Measurements from ENCODE around the gene CELA2A.
"Not testable (repeated sequence)": the region's sequence is repeated elsewhere in the genome, so short reads cannot be mapped to it uniquely, and the experiment has no call there.

CELA2A gene

DNA sequence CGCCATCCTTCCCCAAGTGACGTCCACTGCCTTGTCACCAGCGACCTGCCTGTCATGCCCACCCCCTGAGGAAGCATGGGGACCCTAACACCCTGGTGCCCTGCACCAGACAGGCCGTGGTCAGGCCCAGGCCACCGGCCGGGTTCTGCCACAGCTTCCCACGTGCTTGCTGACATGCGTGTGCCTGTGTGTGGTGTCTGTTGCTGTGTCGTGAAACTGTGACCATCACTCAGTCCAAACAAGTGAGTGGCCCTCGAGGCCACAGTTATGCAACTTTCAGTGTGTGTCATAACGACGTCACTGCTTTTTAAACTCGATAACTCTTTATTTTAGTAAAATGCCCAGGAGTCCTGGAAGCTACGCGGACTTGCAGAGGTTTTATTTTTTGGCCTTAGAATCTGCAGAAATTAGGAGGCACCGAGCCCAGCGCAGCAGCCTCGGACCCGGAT is 26.8 kb upstream of the CELA2A start:
- in situ Hi-C loops (cut with HindIII; ENCODE audit: low sequenced_read_pairs), result loop anchor here (25.0 kb wide), 1 partner anchor 292 kb away; no protein-coding TSS in a partner anchor
- peak; percentile 77 for DNase-seq (ENCODE audit: low read depth, low spot score)

DNA sequence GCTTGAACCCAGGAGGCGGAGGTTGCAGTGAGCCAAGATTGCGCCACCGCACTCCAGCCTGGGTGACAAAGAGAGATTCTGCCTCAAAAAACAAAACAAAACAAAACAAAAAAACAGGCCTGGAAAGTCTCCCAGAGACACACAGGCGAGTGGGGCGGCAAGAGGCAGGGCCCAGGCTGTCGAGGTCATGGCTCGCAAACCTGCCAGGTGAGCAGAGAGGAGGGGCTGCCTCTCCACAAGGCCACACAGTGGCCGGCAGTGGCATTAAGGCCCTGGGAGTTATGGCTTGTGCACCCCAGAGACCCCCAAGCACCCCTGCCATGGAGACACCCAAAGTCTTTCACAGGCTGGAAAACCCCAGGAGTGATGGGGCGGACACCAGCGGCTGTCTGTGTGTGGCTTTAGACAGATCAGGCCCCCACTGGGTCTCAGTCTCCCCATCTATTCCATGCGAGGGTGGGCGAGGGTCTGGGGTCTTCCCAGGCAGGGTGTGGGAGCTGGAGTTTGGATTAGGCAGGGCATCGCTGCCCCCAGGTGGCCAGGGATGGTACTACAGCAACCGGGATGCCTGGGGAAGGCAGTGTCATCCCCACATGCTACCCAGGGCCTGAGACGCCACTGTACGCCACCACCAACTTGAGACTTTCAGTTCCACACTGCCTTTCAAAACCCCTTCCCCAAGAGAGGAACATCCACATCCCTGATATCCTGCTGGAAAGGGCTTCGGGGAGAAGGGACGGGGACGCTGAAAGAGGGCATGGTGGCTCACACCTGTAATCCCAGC is 25.6 kb upstream of the CELA2A start:
- TF ChIP-seq, protein P1, sequence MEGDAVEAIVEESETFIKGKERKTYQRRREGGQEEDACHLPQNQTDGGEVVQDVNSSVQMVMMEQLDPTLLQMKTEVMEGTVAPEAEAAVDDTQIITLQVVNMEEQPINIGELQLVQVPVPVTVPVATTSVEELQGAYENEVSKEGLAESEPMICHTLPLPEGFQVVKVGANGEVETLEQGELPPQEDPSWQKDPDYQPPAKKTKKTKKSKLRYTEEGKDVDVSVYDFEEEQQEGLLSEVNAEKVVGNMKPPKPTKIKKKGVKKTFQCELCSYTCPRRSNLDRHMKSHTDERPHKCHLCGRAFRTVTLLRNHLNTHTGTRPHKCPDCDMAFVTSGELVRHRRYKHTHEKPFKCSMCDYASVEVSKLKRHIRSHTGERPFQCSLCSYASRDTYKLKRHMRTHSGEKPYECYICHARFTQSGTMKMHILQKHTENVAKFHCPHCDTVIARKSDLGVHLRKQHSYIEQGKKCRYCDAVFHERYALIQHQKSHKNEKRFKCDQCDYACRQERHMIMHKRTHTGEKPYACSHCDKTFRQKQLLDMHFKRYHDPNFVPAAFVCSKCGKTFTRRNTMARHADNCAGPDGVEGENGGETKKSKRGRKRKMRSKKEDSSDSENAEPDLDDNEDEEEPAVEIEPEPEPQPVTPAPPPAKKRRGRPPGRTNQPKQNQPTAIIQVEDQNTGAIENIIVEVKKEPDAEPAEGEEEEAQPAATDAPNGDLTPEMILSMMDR (IDR thresholded peaks at IDR 0.05; ENCODE audit: low read depth, low read length), result peak; percentile 97
- DNase-seq (ENCODE audit: low read depth, low spot score), result no peak
- H3K4me3 ChIP-seq (ENCODE audit: low read depth, low read length), result no peak overlapping the region
- in situ Hi-C loops (cut with HindIII; ENCODE audit: low sequenced_read_pairs), result loop anchor here (25.0 kb wide), 1 partner anchor 294 kb away; no protein-coding TSS in a partner anchor

More for the DNA sequence above, 26.8 kb upstream of the CELA2A start:
- H3K4me3 ChIP-seq (ENCODE audit: low read depth, low read length), result no peak overlapping the region
- TF ChIP-seq, protein P1 (IDR thresholded peaks at IDR 0.05; ENCODE audit: low read depth, low read length), result no peak

DNA sequence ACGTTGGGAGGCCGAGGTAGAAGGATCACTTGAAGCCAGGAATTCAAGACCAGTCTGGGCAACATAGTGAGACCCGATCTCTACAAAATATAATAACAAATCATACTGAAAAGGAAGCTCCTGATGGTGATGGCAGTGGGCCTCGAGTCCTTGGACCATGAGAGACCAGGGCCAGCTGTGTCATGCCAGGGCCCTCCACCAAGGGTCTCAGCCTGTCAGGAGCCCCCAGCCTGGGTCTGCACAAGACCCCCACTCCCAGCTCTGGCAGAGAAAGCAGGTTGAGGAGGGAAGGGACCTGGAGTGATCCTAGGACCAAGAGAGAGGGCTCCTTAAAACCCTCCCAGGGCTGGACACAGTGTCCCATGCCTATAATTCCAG is 25.0 kb upstream of the CELA2A start:
- DNase-seq (ENCODE audit: low read depth, low spot score), result no peak
- H3K4me3 ChIP-seq (ENCODE audit: low read depth, low read length), result no peak overlapping the region
- TF ChIP-seq, protein P1 (IDR thresholded peaks at IDR 0.05; ENCODE audit: low read depth, low read length), result no peak
- in situ Hi-C loops (cut with HindIII; ENCODE audit: low sequenced_read_pairs), result loop anchor here (25.0 kb wide), 1 partner anchor 294 kb away; no protein-coding TSS in a partner anchor

DNA sequence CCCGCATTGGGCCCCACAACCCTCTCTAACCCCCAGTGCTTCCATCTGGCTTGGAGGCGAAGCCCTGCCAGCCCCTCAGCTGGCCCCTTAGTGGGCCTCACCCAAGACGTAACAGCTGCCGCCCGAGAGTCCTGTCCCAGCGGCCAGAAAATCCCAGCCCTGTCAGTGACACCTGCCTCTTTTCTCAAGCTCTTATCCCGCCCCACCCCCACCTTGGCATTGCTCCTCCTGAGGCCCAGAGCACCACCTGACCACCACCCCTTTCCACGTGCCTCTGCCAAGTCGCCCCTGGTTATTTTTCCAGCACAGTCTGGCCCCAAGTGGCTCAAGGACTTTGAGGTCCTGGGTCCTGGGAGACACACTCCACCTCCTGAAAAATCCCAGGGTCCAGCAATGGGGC is 24.2 kb upstream of the CELA2A start:
- H3K4me3 ChIP-seq (ENCODE audit: low read depth, low read length), result no peak overlapping the region
- in situ Hi-C loops (cut with HindIII; ENCODE audit: low sequenced_read_pairs), result loop anchor here (25.0 kb wide), 1 partner anchor 295 kb away; no protein-coding TSS in a partner anchor
- no peak for DNase-seq (ENCODE audit: low read depth, low spot score)
- TF ChIP-seq, protein P1 (IDR thresholded peaks at IDR 0.05; ENCODE audit: low read depth, low read length), result no peak

DNA sequence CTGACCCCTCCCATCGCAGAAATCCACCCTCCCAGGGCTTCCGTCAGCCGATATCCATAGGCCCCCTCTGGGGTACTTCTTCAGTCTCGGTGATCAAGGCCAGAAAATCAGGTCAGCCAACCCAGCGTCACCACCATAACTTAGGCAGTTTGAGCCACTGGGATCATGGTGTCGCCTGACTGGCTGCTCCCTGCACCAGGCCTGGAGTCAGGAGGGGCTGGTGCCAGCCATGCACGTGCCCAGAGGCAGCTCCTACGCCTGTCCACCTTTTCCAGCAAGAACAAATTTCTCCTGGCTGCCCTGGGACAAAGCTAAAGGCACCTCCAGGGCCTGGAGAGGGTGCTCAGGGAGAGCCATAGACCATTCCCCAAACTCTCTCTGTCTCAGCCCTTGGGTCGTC is 23.1 kb upstream of the CELA2A start:
- TF ChIP-seq, protein P1 (IDR thresholded peaks at IDR 0.05; ENCODE audit: low read depth, low read length), result no peak
- in situ Hi-C loops (cut with HindIII; ENCODE audit: low sequenced_read_pairs), result loop anchor here (25.0 kb wide), 1 partner anchor 296 kb away; no protein-coding TSS in a partner anchor

GRCh38 chr1:15434739-15435138 is 21.8 kb upstream of the CELA2A start:
- in situ Hi-C loops (cut with HindIII; ENCODE audit: low sequenced_read_pairs), result loop anchor here (25.0 kb wide), 1 partner anchor 297 kb away; no protein-coding TSS in a partner anchor

More for the DNA sequence above, 23.1 kb upstream of the CELA2A start:
- no peak overlapping the region for H3K4me3 ChIP-seq (ENCODE audit: low read depth, low read length)
- DNase-seq (ENCODE audit: low read depth, low spot score), result no peak

More at GRCh38 chr1:15434739-15435138, 21.8 kb upstream of the CELA2A start:
- not testable (repeated sequence) for H3K4me3 ChIP-seq (ENCODE audit: low read depth, low read length); DNase-seq (ENCODE audit: low read depth, low spot score)
